Measurements from ENCODE around the gene UBE2J2. TPM values are rescaled to one million over a fixed set of nuclear protein-coding genes. Genes with fewer than 3 reads are reported as not detected.

The UBE2J2 gene
- total RNA-seq, 1 experiment from 2014 or later = 182 TPM

DNA sequence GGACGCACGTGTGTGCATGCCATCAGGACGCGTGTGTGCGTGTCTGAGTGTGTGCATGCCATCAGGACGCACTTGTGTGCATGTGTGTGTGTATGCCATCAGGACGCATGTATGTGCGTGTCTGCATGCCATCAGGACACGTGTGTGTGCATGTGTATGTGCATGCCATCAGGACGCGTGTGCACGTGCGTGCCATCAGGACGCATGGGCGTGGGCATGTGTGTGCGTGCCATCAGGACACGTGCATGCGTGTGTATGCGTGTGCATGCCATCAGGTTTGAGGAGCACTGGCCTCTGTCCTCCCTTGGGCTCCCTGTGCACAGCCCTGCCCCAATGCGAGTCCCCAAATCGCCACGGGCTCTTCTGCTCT is 14.6 kb downstream of the UBE2J2 start:
- H3K9me3 ChIP-seq (ENCODE audit: low read length) = no peaks in the 10 kb centered on the region
- peaks cover 14% of the 10 kb centered on the region for H3K4me1 ChIP-seq (ENCODE audit: insufficient read depth, low read length)
- CTCF ChIA-PET = interaction anchor here (1.1 kb wide), 1 partner anchor 33 kb away, joined by 5 read pairs; no protein-coding TSS in a partner anchor
- TF ChIP-seq EZH2phosphoT487 (IDR thresholded peaks at IDR 0.05; ENCODE audit: borderline replicate concordance, low read length) (no peak), EZH2 (IDR thresholded peaks at IDR 0.05; ENCODE audit: low read length, unreplicated experiment) (no peak)
- TF ChIP-seq, protein P1, sequence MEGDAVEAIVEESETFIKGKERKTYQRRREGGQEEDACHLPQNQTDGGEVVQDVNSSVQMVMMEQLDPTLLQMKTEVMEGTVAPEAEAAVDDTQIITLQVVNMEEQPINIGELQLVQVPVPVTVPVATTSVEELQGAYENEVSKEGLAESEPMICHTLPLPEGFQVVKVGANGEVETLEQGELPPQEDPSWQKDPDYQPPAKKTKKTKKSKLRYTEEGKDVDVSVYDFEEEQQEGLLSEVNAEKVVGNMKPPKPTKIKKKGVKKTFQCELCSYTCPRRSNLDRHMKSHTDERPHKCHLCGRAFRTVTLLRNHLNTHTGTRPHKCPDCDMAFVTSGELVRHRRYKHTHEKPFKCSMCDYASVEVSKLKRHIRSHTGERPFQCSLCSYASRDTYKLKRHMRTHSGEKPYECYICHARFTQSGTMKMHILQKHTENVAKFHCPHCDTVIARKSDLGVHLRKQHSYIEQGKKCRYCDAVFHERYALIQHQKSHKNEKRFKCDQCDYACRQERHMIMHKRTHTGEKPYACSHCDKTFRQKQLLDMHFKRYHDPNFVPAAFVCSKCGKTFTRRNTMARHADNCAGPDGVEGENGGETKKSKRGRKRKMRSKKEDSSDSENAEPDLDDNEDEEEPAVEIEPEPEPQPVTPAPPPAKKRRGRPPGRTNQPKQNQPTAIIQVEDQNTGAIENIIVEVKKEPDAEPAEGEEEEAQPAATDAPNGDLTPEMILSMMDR (conservative IDR thresholded peaks at IDR 0.05; ENCODE audit: low read depth, low read length) = no peak
- intact Hi-C loops (cut with micrococcal nuclease) = no loop called here
- peaks cover 73% of the 10 kb centered on the region for H3K36me3 ChIP-seq (ENCODE audit: low read depth, low read length)
- H3K4me2 ChIP-seq (ENCODE audit: low read length) = no peak overlapping the region
- H3K9me2 ChIP-seq (replicated peaks; ENCODE audit: low read length) = no peaks in the 10 kb centered on the region
- no peaks in the 10 kb centered on the region for H3K27me3 ChIP-seq (ENCODE audit: low read length)
- H3K79me2 ChIP-seq (ENCODE audit: low read length) = peaks cover 59% of the 10 kb centered on the region
- H3K27ac ChIP-seq (ENCODE audit: low read length) = peak overlapping the region; percentile 10; the same call in 1 of the 2 replicates
- no peak overlapping the region for H3K4me3 ChIP-seq (ENCODE audit: low read length)
- ATAC-seq = no peak
- H3K9ac ChIP-seq (ENCODE audit: low read length) = no peak overlapping the region
- BruUV-seq (replicated peaks) = no TSS peak
- no peak for DNase-seq
- POLR2A ChIA-PET (ENCODE audit: unreplicated experiment) = interaction anchor here (0.6 kb wide), 1 partner anchor 140 kb away, joined by 3 read pairs; no protein-coding TSS in a partner anchor
- H4K20me1 ChIP-seq (ENCODE audit: low read length) = no peaks in the 10 kb centered on the region
- H3F3A ChIP-seq (ENCODE audit: low read length, unreplicated experiment) = no peaks in the 10 kb centered on the region
- H2AFZ ChIP-seq (ENCODE audit: low read length) = no peak overlapping the region

DNA sequence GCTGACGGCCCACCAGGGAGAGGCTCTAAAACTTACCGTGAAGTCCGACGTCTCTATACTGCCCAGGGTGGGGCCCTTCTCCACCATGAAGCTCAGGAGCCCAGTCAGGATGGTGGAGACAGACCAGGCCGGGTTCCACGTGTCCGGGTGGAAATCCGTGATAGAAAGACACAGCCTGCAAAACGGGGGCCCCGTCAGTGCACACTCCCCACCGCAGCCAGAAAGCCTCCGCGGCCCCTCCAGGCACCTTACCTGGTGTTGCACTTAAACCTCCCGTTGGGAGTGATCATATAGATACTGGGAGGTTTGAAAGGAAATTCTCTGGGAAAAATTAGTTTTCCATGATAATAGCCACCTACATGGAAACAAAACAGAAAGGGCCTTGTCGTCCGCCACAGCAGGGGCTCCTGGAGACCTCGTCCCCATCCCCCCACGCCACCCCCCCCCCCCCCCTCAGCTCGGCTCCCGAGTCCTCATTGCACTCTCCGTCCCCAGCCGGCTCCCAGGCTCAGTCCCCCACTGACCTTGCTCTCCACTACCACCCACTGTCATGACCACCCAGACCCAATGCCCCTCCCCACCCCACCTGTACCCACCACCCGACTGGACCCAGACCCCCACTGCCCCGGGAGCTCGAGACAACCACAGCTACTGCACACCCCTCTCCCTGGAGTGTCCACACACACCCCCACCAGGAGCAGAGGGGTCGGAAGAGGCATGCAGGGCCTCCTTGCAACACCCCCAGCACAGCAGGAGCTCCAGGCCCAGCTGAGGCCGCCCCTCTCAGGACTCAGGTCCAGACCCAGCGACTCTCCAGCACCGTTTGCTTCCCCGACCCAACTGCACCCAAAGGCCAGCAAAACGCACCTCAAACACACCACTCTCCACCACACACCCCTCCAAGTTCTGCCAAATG is 16.4 kb downstream of the UBE2J2 start:
- Histone ChIP-seq H2AFZ (ENCODE audit: low read length) (no peak overlapping the region), H3K4me2 (ENCODE audit: low read length) (no peak overlapping the region), H3K27me3 (ENCODE audit: low read length) (no peaks in the 10 kb centered on the region), H3K4me1 (ENCODE audit: insufficient read depth, low read length) (peaks cover 12% of the 10 kb centered on the region), H3K9me2 (replicated peaks; ENCODE audit: low read length) (no peaks in the 10 kb centered on the region), H3K9me3 (ENCODE audit: low read length) (no peaks in the 10 kb centered on the region), H3F3A (ENCODE audit: low read length, unreplicated experiment) (no peaks in the 10 kb centered on the region), H3K36me3 (ENCODE audit: low read depth, low read length) (peaks cover 69% of the 10 kb centered on the region), H3K79me2 (ENCODE audit: low read length) (peaks cover 40% of the 10 kb centered on the region), H3K27ac (ENCODE audit: low read length) (no peak overlapping the region), H3K9ac (ENCODE audit: low read length) (no peak overlapping the region), H3K4me3 (ENCODE audit: low read length) (no peak overlapping the region), H4K20me1 (ENCODE audit: low read length) (no peaks in the 10 kb centered on the region)
- CTCF ChIA-PET = no interaction called here
- ATAC-seq = no peak
- intact Hi-C loops (cut with micrococcal nuclease) = no loop called here
- BruUV-seq (replicated peaks) = no TSS peak
- TF ChIP-seq EZH2 (IDR thresholded peaks at IDR 0.05; ENCODE audit: low read length, unreplicated experiment) (no peak), EZH2phosphoT487 (IDR thresholded peaks at IDR 0.05; ENCODE audit: borderline replicate concordance, low read length) (no peak)
- TF ChIP-seq, protein P1 (conservative IDR thresholded peaks at IDR 0.05; ENCODE audit: low read depth, low read length) = no peak
- POLR2A ChIA-PET (ENCODE audit: unreplicated experiment) = no interaction called here
- no peak for DNase-seq

DNA sequence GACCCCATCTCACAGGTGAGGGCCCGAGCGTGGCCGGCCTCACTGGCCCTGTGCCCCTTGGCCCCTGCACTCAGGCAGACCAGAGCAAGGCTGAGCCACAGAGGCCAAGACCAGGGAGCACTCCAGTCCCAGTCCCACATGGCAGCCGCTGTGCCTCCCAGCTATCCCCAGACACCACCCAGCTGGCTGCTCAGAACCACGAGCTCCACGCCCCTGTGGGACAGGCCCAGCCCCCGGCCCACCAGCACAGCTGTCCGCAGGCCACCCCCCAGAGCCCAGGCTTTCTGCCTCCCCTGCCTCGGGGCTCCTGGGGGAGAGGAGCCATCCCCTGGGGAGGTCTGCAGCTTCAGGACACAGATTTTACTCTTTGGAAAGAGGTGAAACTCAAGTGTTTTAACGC is 18.0 kb downstream of the UBE2J2 start:
- Histone ChIP-seq H3K9me3 (ENCODE audit: low read length) (no peaks in the 10 kb centered on the region), H4K20me1 (ENCODE audit: low read length) (no peaks in the 10 kb centered on the region), H2AFZ (ENCODE audit: low read length) (no peak overlapping the region), H3K36me3 (ENCODE audit: low read depth, low read length) (peaks cover 59% of the 10 kb centered on the region), H3K4me2 (ENCODE audit: low read length) (no peak overlapping the region), H3K4me1 (ENCODE audit: insufficient read depth, low read length) (peaks cover 12% of the 10 kb centered on the region), H3K4me3 (ENCODE audit: low read length) (no peak overlapping the region), H3K27ac (ENCODE audit: low read length) (no peak overlapping the region), H3K9me2 (replicated peaks; ENCODE audit: low read length) (no peaks in the 10 kb centered on the region), H3K27me3 (ENCODE audit: low read length) (no peaks in the 10 kb centered on the region), H3F3A (ENCODE audit: low read length, unreplicated experiment) (no peaks in the 10 kb centered on the region), H3K79me2 (ENCODE audit: low read length) (peaks cover 28% of the 10 kb centered on the region; the same call in 1 of the 2 replicates), H3K9ac (ENCODE audit: low read length) (no peak overlapping the region)
- DNase-seq (no peak), ATAC-seq (no peak)
- CTCF ChIA-PET = no interaction called here
- no peak for TF ChIP-seq EZH2phosphoT487 (IDR thresholded peaks at IDR 0.05; ENCODE audit: borderline replicate concordance, low read length)
- TF ChIP-seq, protein P1 (conservative IDR thresholded peaks at IDR 0.05; ENCODE audit: low read depth, low read length) = no peak
- TF ChIP-seq EZH2 (IDR thresholded peaks at IDR 0.05; ENCODE audit: low read length, unreplicated experiment) = no peak
- POLR2A ChIA-PET (ENCODE audit: unreplicated experiment) = no interaction called here
- no TSS peak for BruUV-seq (replicated peaks)
- intact Hi-C loops (cut with micrococcal nuclease) = no loop called here

Measured in PC-3 (cell line).